HAP-1 (cell line): ENCODE measurements around the gene LNX2.

Source experiments
- DNase-seq, 2 experiments: peaks; one replicate each; pipeline ENCODE4 v3.0.0-alpha.2; 2016 to 2020; ENCODE audit warnings: low spot score in 2 of 2
- H3K27me3 ChIP-seq: fragments of 250-450 bp; sonication (Bioruptor Pico); 2 replicates; pipeline ENCODE4 v1.5.1; 2020; ENCODE audit warnings: low read depth, mild to moderate bottlenecking, moderate library complexity
- H3K36me3 ChIP-seq: fragments of 250-450 bp; sonication (Bioruptor Pico); replicated peaks from 2 replicates; pipeline ENCODE4 v1.5.1; 2020; ENCODE audit warnings: mild to moderate bottlenecking
- H3K4me1 ChIP-seq: fragments of 250-450 bp; sonication (Bioruptor Pico); 2 replicates; pipeline ENCODE4 v1.5.1; 2020; ENCODE audit warnings: mild to moderate bottlenecking
- H3K4me3 ChIP-seq: fragments of 250-450 bp; sonication (Bioruptor Pico); 2 replicates; pipeline ENCODE4 v1.5.1; 2020; ENCODE audit warnings: mild to moderate bottlenecking, moderate library complexity
- H3K9me3 ChIP-seq: fragments of 250-450 bp; sonication (Bioruptor Pico); 2 replicates; pipeline ENCODE4 v1.5.1; 2020; ENCODE audit warnings: mild to moderate bottlenecking, moderate library complexity
- in situ Hi-C: fragments of 300-500 bp; cut with MboI; formaldehyde crosslinking; loops from 3 replicates; pipeline ENCODE4 v1.14.3; 2020; ENCODE audit warnings: low sequenced_read_pairs, inconsistent platforms, mixed read lengths

LNX2 gene

GRCh38 chr13:27619093-27619727 lies 1.1 kb downstream of the LNX2 start:
- peaks cover 14% of the 10 kb centered on the region for H3K36me3 ChIP-seq
- in situ Hi-C loops: no loop called here
- no peaks in the 10 kb centered on the region for H3K9me3 ChIP-seq
- H3K4me3 ChIP-seq: peak overlapping the region; percentile 84
- peak in 1 of 2 experiments; percentile 16 for DNase-seq
- H3K4me1 ChIP-seq: peaks cover 27% of the 10 kb centered on the region
- H3K27me3 ChIP-seq: no peaks in the 10 kb centered on the region

GRCh38 chr13:27617881-27618321 lies 2.4 kb downstream of the LNX2 start:
- DNase-seq: no peak
- Histone ChIP-seq H3K9me3 (no peaks in the 10 kb centered on the region), H3K4me1 (peaks cover 17% of the 10 kb centered on the region), H3K4me3 (no peak overlapping the region), H3K36me3 (peaks cover 3% of the 10 kb centered on the region), H3K27me3 (no peaks in the 10 kb centered on the region)
- in situ Hi-C loops: no loop called here

GRCh38 chr13:27613628-27614027 lies 6.7 kb downstream of the LNX2 start:
- no peaks in the 10 kb centered on the region for H3K27me3 ChIP-seq
- no peaks in the 10 kb centered on the region for H3K36me3 ChIP-seq
- H3K4me3 ChIP-seq: no peak overlapping the region
- in situ Hi-C loops: no loop called here
- H3K9me3 ChIP-seq: no peaks in the 10 kb centered on the region
- DNase-seq: no peak
- peaks cover 1% of the 10 kb centered on the region; the same call in 1 of the 2 replicates for H3K4me1 ChIP-seq

GRCh38 chr13:27607125-27607524 lies 13.2 kb downstream of the LNX2 start:
- Histone ChIP-seq H3K4me3 (no peak overlapping the region), H3K9me3 (no peaks in the 10 kb centered on the region), H3K4me1 (no peaks in the 10 kb centered on the region), H3K36me3 (no peaks in the 10 kb centered on the region), H3K27me3 (no peaks in the 10 kb centered on the region)
- no peak for DNase-seq
- in situ Hi-C loops: no loop called here

GRCh38 chr13:27605610-27606200 lies 14.6 kb downstream of the LNX2 start:
- no peak for DNase-seq
- H3K9me3 ChIP-seq: no peaks in the 10 kb centered on the region
- H3K4me3 ChIP-seq: no peak overlapping the region
- H3K27me3 ChIP-seq: no peaks in the 10 kb centered on the region
- no peaks in the 10 kb centered on the region for H3K36me3 ChIP-seq
- H3K4me1 ChIP-seq: no peaks in the 10 kb centered on the region
- in situ Hi-C loops: no loop called here

- Histone ChIP-seq H3K36me3 (no peaks in the 10 kb centered on the region), H3K4me1 (no peaks in the 10 kb centered on the region), H3K9me3 (no peaks in the 10 kb centered on the region), H3K4me3 (no peak overlapping the region), H3K27me3 (no peaks in the 10 kb centered on the region)
- DNase-seq: no peak
- in situ Hi-C loops: no loop called here
These were observed 15.2 kb downstream of the LNX2 start for GRCh38 chr13:27605099-27605498.

- Histone ChIP-seq H3K36me3 (no peaks in the 10 kb centered on the region), H3K27me3 (no peaks in the 10 kb centered on the region), H3K4me3 (no peak overlapping the region), H3K9me3 (no peaks in the 10 kb centered on the region), H3K4me1 (peaks cover 3% of the 10 kb centered on the region)
- in situ Hi-C loops: no loop called here
- DNase-seq: no peak
These were observed 18.5 kb downstream of the LNX2 start for GRCh38 chr13:27601803-27602202.

GRCh38 chr13:27601208-27601607 lies 19.1 kb downstream of the LNX2 start:
- DNase-seq: no peak
- in situ Hi-C loops: no loop called here
- Histone ChIP-seq H3K4me3 (no peak overlapping the region), H3K4me1 (peaks cover 9% of the 10 kb centered on the region), H3K9me3 (no peaks in the 10 kb centered on the region), H3K36me3 (no peaks in the 10 kb centered on the region), H3K27me3 (no peaks in the 10 kb centered on the region)

- peaks cover 10% of the 10 kb centered on the region for H3K4me1 ChIP-seq
- in situ Hi-C loops: no loop called here
- H3K36me3 ChIP-seq: no peaks in the 10 kb centered on the region
- H3K4me3 ChIP-seq: no peak overlapping the region
- no peak for DNase-seq
- H3K27me3 ChIP-seq: no peaks in the 10 kb centered on the region
- no peaks in the 10 kb centered on the region for H3K9me3 ChIP-seq
These were observed 19.6 kb downstream of the LNX2 start for GRCh38 chr13:27600711-27601110.

GRCh38 chr13:27599845-27600553 lies 20.3 kb downstream of the LNX2 start:
- H3K4me1 ChIP-seq: peaks cover 10% of the 10 kb centered on the region
- no peaks in the 10 kb centered on the region for H3K36me3 ChIP-seq
- no peak for DNase-seq
- in situ Hi-C loops: no loop called here
- no peaks in the 10 kb centered on the region for H3K27me3 ChIP-seq
- no peak overlapping the region for H3K4me3 ChIP-seq
- H3K9me3 ChIP-seq: no peaks in the 10 kb centered on the region

- H3K9me3 ChIP-seq: no peaks in the 10 kb centered on the region
- in situ Hi-C loops: no loop called here
- no peaks in the 10 kb centered on the region for H3K36me3 ChIP-seq
- peaks cover 10% of the 10 kb centered on the region for H3K4me1 ChIP-seq
- H3K4me3 ChIP-seq: no peak overlapping the region
- H3K27me3 ChIP-seq: no peaks in the 10 kb centered on the region
- DNase-seq: no peak
These were observed 21.2 kb downstream of the LNX2 start for GRCh38 chr13:27599096-27599495.

- no peaks in the 10 kb centered on the region for H3K9me3 ChIP-seq
- DNase-seq: no peak
- H3K4me1 ChIP-seq: peaks cover 10% of the 10 kb centered on the region
- no peak overlapping the region for H3K4me3 ChIP-seq
- H3K36me3 ChIP-seq: no peaks in the 10 kb centered on the region
- no peaks in the 10 kb centered on the region for H3K27me3 ChIP-seq
- in situ Hi-C loops: no loop called here
These were observed 25.1 kb downstream of the LNX2 start for GRCh38 chr13:27595055-27595811.

- Histone ChIP-seq H3K27me3 (no peaks in the 10 kb centered on the region), H3K9me3 (no peaks in the 10 kb centered on the region), H3K36me3 (no peaks in the 10 kb centered on the region), H3K4me1 (peaks cover 10% of the 10 kb centered on the region), H3K4me3 (no peak overlapping the region)
- DNase-seq: no peak
- in situ Hi-C loops: no loop called here
These were observed 27.1 kb downstream of the LNX2 start for GRCh38 chr13:27593267-27593666.

- DNase-seq: no peak
- Histone ChIP-seq H3K9me3 (no peaks in the 10 kb centered on the region), H3K4me3 (no peak overlapping the region), H3K27me3 (no peaks in the 10 kb centered on the region), H3K4me1 (peaks cover 10% of the 10 kb centered on the region), H3K36me3 (no peaks in the 10 kb centered on the region)
- in situ Hi-C loops: no loop called here
These were observed 27.5 kb downstream of the LNX2 start for GRCh38 chr13:27592865-27593264.
